ENCODE measurements around the gene CMIP. TPM values are rescaled to one million over a fixed set of nuclear protein-coding genes. Genes with fewer than 3 reads are reported as not detected.

CMIP gene
- 6.2 and 7.2 TPM in 2 replicates for total RNA-seq

GRCh38 chr16:81444448-81445121, at the start of gene CMIP:
Gene CMIP (plus strand): TSS chr16:81444808.

Other genes starting within 250 kb of the CMIP start
- not detected in 2 replicates for gene BCO1, start 206.1 kb upstream of the CMIP start, total RNA-seq
- gene GAN, start 129.8 kb upstream of the CMIP start, total RNA-seq = 5.4 and 7.0 TPM in 2 replicates